ENCODE results near the gene MCF2L.

The MCF2L gene

DNA sequence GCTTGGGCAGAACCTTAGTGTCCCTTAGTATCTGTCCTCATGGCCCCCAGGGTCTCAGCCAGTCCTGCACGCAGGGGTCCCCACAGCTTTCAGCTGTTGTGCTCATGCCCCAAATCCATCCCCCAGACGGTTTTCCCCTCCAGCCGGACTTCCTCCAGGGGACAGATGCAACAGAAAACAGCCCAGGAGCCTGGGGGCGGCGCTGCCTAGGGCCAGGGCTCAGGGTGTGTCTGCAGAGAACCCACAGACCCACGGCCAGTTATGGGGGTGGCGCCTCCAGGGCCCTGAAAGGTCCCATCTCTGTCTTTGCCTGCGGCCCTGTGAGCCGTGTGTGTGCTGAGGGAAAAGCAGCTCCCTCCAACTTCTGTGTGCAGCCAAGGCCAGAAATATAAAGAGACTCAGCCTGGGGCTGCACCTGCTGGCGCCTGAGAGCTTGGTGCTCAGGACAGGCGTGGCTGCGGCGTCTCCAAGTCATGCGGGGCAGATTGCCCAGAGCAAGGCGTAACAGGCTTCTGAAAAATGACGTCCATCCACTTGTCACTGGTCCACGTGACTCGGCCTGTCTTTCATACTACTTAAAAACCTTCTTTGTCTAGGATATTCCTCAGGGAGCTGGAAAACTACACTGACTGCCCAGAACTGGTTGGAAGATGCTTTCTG lies 114.5 kb downstream of the MCF2L start:
- DNase-seq (ENCODE audit: low read depth in 2 of 2), result no peak

DNA sequence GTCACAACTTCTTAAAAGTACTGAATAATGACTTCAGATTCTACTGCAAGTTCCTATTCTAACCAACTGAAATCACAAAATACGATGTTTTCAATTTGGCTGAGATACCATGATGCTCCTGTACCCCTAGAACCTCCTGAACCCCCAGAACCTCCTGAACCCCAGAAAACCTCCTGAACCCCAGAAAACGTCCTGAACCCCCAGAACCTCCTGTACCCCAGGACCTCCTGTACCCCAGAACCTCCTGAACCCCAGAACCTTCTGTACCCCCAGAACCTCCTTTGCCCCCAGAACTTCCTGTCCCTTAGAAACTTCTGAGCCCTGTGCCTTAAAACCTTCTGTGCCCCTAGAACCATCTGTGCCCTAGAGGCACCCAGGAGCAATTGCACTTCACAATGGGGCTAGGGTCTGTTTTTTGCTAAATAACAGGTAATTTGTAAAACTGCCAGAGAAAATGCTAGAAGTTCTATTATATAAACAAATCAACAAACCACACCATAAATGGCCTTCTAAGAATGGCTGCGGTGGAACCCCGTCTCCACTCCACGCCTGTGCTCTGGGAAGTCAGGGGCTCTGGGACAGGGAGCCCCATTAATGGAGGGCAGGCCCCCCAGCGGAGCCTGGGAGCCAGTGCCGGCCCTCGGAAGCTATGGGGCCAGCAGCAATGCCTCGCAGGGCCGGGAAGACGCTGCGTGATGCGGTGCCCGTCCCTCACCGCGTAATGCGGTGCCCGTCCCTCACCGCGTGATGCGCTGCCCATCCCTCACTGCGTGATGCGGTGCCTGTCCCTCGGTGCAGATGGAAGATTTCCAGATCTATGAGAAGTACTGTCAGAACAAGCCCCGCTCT lies 115.3 kb downstream of the MCF2L start:
- DNase-seq (ENCODE audit: low read depth in 2 of 2), result no peak

DNA sequence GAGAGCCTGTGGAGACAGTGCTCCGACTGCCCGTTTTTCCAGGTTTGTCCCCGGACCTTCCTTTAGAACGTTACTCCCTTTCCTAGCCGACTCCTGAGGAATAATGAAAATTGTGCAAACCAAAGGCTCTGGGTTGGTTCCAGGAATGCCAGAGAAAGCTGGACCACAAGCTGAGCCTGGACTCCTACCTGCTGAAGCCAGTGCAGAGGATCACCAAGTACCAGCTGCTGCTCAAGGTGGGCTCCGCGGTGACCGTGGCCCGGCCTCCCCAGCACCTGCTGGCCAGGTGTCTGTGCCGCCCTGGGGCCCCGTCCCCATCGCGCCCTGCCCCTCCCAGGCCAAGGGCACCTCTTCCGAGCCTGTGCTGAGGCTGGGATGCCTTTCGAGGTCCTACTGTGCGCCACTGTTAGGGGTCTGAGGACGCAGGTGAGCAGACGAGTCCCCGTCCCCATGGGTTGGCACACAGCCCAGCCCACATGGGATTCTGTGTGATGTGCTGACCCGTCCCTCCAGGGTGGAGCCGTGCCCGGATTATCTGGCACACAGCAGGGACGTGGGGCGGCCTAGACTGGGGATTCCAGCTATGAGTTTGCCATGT lies 116.0 kb downstream of the MCF2L start:
- no peak for DNase-seq (ENCODE audit: low read depth in 2 of 2)

DNA sequence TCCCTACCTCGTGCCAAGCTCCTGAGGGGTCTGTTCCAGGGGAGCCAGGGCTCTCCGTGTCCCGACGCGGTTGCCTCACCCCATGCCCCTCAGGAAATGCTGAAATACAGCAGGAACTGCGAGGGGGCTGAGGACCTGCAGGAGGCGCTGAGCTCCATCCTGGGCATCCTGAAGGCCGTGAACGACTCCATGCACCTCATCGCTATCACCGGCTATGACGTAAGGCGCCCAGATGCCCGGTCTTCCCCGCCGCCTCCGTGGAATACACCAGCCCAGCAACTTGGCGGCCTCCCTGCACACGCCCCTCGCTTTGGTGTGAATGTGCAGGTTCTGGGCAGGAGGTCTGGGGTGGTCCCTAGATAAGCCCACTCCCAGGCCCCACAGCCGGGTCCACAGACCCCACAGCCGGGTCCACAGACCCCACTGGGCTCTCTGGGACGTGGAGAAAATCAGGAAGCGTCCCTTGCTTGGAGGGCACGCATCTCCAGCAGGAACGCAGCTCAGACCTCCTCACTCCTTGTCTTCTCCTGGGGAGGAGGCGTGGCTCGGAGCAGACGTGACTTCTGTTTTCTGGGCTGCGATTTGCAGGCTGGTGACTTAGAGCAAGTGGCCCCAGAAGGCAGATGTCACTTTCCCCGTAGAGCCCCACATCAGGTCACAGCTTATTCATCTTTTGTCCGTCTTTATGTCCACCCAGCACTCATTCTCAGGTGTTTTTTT lies 117.2 kb downstream of the MCF2L start:
- DNase-seq (ENCODE audit: low read depth in 2 of 2), result no peak

DNA sequence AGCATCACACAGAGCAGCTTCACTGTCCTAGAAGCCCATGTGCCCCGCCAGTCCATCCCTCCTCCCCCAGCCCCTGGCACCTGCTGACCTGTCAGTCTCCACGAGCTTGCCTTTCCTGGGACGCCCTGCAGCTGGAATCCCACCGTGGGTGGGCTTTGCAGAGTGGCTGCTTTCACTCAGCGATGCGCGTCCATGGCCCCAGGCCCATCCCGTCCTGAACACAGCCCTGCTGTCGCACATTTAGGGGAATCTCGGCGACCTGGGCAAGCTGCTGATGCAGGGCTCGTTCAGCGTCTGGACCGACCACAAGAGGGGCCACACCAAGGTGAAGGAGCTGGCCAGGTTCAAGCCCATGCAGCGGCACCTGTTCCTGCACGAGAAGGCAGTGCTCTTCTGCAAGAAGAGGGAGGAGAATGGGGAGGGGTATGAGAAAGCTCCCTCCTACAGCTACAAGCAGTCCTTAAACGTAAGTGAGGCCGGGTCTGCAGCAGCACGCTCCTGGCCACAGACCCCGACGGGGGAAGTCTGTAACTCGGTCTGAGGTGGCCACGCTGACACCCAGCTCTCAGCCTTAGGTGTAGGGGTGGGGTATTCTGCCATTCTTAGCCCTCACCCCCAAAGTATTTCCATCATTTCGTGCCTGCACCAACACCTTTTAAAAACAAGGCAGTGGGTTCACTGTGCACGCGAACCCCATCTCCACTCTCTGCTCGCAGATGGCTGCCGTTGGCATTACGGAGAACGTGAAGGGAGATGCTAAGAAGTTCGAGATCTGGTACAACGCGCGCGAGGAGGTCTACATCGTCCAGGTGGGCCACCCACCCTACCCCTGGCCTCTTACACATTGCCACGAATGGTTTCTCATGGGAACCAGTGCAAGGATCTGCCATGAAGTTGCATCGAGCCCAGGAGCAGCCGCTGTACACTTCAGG lies 118.2 kb downstream of the MCF2L start:
- DNase-seq (ENCODE audit: low read depth in 2 of 2), result no peak

DNA sequence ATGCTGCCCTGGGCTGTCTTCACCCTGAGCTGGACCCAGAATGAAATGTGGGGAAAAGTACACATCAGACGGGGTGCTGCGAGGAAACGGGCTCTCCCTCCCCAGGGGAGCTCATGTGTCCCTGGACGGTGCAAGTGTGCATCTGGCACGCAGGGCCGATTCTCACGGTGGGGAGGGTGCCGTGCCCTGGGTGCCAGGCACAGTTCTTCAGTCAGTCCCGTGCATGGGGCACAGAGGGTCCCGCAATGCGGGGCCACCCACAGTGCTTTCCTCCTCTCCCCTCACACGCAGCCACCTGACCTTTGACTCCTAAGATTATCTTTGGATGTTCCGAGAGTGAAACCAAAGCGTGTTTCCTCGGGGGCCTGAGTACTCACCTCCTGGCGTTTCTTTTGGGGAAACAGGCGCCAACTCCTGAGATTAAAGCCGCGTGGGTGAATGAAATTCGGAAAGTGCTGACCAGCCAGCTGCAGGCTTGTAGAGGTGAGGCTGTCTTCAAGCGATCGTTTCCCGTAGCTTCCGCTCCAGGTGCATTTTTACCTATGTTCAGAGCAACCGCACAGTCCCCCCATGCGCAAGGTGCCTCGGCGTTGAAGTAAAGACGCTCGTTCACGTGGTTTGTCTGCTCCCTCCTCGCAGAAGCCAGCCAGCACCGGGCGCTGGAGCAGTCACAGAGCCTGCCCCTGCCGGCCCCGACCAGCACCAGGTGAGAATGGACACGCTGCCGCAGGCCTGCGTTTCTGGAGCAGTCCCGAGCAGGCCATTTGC lies 119.1 kb downstream of the MCF2L start:
- no peak for DNase-seq (ENCODE audit: low read depth in 2 of 2)

DNA sequence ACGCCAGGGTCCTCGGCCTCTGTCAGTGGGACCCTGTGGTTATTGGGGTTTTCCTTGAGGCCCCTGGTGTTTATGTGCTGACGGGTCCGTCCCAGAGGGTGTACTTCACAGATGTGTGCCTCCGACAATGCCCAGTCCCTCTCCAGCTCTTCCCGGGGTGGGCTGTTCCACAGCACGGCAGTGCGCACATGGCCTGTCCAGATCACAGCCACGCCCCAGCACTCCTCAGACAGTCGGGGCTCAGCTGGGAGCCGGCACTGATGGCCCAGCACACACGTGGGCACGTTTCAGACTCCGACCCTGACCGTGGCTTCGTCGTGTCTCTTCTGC lies 119.6 kb downstream of the MCF2L start:
- DNase-seq (ENCODE audit: low read depth in 2 of 2), result no peak

DNA sequence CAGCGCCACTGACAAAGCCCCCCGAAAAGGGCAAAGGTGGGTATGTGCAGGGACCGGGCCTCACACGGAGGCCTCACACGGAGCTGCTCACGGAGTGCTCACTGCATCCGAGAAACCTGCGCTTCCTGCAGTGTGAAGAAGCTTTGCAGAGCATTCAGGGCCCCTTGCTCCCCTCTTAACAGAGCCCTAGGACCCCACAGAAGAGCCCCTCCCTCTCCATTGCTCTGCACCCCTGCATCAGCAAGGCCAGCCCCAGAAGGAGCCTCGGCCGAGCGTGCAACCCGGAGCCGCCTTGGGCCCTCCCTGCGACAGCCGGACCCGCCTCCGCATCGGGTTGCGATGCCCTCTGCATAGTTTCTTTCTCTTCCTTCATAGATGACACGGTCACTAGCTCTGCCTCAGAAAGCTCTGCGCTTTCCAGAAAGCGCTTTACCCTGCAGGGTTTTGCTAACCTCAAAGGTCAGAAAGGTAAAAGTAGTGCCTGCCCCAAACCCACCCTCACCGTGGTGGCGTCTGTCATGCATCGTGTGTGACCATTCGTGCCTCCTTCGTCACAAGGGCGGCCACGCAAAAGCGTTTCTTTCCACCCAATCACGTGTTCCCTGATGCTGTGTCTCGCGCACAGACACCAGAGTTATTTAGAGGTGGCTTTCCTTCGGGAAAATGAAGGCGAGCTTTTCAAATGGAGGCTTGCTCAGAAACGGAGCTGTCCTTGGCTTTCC lies 120.8 kb downstream of the MCF2L start:
- no peak for DNase-seq (ENCODE audit: low read depth in 2 of 2)

DNA sequence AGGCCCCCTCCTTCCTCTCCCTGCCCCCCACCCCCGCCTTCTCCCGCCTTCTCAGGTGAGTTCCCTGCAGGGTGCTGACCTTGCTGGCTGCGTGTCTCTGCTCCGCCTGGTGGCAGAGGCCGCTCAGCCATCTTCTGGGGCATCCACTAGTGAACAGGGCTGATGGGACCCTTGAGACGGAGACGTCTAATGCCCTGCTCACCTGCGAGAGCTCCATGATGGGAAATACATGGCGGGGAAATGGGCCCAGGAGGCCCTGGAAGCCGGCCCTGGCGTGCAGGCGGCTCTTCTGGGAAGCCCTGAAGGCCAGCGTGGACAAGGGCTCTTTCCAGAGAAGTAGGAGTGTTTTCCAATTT lies 121.4 kb downstream of the MCF2L start:
- no peak for DNase-seq (ENCODE audit: low read depth in 2 of 2)

DNA sequence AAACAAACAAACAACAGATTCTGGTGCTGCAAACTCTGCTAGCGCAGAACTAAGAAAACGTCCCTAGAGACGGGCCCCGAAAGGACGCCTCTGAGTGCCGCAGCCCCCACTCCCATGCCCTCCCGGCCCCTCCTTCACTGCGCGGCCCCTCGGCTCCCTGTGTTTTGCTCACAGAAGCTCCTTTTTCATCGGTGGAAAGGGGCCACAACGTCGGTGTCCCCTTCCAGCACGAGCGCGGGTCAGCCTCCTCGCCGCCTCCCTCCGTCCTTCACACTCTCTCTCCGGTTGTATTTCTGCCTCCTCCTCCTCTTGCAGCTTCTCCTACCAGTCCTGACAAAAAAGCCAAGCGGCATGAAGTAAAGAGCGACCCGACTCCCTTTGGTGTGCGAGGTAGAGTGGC lies 121.8 kb downstream of the MCF2L start:
- no peak for DNase-seq (ENCODE audit: low read depth in 2 of 2)

DNA sequence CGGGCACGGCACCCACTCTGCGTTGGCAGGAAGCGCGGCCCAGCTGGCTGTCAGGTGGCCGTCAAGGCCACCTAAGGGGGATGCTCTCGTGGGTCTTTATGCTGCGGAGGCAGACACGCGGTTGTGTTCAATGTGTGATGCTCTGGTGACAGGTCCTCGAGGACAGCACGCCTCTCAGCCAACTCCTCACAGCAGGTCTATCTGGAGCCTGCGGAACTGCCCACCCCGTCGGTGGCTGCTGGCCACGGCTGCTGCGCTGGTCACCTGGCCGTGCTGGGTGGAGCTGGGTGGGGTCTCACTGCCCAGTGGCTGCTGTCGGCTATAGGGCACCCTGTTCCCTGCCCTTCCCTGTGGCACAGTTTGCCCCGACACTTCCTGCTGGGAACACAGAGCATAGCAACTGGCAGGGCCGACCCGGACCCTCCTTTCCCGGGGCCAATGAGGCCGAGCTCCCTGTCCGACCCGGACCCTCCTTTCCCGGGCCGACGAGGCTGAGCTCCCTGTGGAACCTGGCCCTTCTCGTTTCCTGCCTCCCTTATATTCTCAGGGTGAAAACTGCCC lies 122.3 kb downstream of the MCF2L start:
- no peak for DNase-seq (ENCODE audit: low read depth in 2 of 2)

DNA sequence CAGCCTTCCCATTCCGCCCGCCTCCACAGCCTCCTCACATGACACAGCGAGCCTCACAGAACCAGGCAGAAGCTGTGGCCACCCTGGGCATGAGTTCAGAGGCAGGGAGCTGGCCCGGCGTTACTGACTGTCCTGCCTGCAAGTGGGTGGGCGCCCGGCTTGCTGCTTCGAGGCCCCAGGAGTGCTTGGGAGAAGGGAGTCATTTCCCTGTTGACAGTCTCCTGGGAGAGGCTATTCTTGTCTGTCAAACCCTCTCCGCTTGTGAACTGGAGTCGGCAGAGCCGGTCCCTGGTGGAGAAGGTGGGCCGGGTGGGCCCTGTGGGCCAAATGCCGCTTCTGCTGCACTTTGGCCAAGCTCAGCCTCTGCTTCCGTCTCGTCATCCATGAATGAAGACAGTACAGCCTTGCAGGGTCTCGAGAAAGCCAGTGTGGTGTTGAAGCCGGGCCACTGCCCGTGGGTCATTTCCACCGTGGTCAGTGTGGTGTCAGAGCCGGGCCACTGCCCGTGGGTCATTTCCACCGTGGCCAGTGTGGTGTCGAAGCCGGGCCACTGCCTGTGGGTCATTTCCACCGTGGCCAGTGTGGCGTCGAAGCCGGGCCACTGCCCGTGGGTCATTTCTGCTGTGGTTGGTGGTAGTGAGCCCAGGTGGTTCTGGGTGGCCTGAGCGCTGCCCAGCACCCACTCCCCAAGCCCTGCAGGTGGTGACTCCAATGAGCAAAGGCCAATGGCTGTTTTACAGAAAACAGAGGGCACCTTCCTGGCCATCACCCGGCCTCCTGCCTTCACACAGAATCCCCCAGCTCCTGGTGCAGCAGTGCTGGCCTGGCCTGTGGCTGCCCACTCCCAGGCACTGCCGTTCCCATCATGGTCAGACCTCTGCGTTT lies 123.1 kb downstream of the MCF2L start:
- no peak for DNase-seq (ENCODE audit: low read depth in 2 of 2)

DNA sequence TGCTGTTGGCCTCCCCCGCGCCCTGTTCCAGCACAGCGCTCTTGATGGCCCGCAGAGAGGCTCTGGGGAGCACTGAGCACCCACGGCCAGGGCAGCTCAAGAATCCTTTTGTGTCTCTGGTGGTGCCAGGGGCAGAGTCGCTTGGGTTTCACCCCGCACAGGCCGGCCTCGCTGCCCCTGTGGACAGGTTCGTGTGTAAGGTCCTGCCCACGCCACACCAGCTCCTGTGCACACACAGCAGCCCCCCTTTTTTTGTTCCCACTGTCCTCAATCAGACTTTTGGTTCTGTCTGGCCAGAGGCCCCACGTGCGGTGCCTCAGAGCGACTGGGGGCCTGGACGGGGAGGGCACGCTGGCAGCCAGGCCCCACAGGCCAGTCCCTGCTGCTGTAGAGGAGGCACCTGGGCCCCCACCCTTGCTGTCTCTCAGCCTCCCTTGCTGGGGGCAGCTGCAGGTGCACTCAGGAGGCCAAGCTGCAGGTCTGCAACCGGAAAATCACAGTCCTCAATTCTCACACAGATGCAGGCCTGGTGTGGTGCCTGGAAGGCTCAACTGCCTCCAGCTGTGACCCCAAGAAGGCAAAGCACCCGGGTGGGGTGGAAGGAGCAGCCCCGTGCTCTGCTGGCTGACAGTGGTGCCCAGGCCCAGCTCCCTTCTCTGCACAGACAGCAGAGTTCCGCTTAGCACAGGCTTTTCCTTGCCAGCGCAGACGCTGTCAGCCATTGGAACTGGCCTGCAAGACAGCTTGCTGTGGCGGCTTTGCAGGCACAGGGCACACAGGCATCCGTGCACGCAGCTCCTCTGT lies 124.0 kb downstream of the MCF2L start:
- no peak for DNase-seq (ENCODE audit: low read depth in 2 of 2)

DNA sequence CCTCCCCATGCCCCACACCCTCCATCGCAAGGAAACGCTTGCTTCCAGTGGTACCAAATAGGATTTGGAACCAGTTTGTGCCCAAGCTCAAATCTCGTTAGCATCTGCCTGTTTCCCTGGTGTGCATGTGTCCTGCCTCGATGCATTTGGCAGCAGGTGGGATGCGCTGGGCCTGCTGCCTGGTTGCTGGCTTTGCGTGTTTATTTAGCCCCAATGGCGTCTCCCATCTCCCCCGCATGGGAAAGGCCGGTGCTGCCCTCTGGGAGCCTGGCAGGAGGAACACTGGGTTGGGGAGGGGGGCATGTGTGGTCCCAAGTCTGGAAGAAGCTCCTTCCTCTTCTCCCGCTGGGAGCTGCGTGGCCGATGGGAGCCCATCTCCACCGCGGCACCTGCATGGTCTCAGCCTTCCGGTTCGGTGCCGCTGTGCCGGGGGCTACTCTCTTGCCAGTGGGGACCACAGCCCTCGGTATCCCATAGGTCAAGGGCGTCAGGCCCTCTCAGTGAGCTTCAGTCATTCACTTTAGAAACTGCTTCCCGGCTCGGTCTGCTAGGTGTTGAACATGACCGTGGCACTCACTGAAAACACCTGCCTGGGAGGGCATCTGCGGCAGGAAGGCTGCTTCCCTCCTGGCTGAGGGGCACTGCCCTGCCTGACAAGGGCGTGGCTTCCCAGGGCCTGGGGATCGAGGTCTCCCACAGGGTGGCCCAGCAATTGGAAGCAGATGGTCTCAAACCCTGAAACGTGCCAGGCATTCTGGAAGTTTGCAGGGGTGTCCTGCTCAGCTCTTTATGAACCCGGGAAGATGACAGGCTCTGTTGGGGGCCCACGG lies 124.8 kb downstream of the MCF2L start:
- no peak for DNase-seq (ENCODE audit: low read depth in 2 of 2)

DNA sequence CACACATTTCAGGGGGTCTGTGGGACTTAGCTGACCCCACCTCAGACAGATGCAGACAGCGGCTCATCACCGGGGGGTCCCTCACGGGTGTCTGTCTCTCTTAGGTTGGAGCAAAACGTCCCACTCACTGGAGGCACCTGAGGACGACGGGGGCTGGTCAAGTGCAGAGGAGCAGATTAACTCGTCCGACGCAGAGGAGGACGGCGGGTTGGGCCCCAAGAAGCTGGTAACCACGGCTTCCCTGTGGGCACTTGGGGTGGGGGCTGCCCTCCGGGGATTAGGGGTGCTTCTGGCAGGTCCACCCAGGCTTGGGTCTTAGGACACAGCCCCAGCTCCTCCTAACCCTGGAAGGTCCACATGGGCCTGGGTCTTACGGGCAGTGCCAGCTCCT lies 125.4 kb downstream of the MCF2L start:
- DNase-seq (ENCODE audit: low read depth in 2 of 2), result no peak

DNA sequence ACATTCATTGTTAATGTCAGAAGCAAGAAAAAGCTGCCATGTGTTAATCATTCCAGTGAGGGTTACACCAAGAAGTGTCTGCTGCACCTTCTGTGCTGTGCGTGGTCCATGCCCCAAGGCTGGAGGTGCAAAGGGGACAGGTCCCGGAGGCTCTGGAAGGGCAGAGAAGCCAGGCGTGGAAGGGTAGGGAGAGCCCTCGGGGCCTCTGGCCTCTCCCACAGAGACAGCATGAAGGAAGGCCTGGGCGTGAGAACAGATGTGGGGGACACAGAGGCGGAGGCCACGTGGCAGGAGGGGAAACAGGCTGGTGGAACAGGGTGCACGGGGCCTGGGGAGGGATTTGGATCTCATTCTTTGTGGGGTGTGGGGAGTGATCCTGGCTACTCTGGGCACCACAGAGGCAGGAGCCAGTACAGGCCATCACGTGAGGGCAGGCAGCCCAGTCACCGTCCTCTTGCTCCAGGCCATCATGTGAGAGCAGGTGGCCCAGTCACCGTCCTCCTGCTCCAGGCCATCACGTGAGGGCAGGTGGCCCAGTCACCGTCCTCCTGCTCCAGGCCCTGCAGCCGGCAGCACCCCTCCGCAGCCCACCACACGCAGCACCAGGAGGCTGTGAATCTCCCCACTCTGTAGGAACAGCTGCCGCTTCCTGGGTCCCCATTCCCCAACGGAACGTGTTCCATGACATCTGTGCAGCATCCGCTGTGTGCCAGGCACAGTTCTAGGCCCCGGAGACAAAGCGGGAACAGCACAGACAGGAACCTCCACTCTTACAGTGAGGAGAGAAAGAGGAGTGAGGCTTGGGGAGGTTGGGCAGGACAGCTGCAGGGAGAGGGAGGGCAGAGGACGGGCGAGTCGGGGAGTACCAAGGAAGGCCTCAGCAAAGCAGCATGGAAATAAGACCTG lies 126.4 kb downstream of the MCF2L start:
- DNase-seq (ENCODE audit: low read depth in 2 of 2), result no peak
